Germinal center (tissue), 1 donor: ENCODE data around the gene SH3RF3.

Experiments
- DNase-seq: peaks from one replicate; pipeline ENCODE4 v3.0.0; 2012; ENCODE audit warnings: mixed read lengths, low spot score

SH3RF3 gene

DNA sequence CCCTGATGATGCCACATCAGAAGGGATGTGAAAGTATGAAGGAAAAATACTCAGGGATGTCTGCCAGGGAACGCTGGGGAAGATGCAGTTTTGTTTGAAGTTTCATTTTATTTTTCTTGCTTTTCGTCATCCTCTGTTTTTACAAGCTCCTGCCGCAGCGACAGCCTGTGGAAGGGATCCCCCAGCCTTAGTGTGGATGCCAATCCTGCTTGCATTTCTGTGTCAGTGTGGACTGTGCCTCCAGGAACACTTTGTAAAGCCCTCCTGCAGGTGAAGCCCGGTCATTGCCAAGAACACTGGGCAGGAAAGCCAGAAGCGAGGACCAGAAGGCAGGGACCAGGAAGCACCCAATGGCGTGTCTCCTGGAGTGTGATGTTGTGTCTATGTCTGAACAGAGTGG lies 250.5 kb downstream of the SH3RF3 start:
- DNase-seq, result no peak

- no peak for DNase-seq
Measured at GRCh38 chr2:109380502-109381326, 251.7 kb downstream of the SH3RF3 start.

DNA sequence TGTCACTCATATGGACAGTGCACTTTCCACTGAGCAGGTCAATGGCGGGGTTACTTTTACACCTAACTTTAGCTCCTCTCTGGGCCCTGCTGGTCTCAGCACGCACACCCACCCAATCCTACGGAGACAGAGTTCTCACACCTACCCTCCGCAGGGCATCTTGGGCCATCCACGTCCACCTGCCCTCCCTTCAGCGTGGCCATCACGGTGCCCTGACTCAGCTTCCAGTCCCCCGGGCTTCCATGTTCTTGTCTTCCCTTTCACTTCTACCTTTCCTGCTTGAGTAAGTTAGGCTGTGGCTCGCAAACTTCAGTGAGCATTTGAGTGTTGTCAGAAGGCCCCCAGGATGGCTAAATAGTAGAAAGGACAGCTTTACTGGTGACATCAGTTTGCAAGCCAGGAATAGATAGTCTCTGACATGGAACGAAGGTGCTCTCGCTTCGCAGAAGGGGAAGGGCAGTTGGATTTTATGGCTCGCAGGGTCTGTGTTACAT lies 252.4 kb downstream of the SH3RF3 start:
- no peak for DNase-seq

- no peak for DNase-seq
Measured at GRCh38 chr2:109382226-109382895, 253.4 kb downstream of the SH3RF3 start.

- no peak for DNase-seq
Measured at GRCh38 chr2:109382951-109383350, 253.9 kb downstream of the SH3RF3 start.

GRCh38 chr2:109383505-109384307 lies 254.7 kb downstream of the SH3RF3 start:
- no peak for DNase-seq

GRCh38 chr2:109384308-109385271 lies 255.6 kb downstream of the SH3RF3 start:
- DNase-seq, result no peak

DNA sequence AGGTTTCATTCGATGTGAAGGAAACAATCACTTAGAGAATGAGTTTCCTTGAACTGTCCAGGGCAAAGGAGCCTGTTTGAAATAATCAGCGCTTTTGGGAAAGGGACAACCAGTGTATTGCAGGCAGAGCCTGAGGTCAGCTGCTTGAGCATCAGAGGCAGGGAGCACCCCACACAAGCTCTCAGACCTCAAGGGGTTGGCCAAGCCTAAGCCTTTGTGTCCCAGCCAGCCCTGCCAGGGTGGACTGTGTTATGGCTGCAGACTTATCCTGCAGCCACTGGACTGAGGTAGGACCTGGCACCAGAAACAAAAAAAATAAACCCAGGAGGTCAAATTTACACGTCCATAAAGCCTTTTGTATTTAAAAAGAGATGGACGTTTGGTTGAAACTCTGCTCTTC lies 256.5 kb downstream of the SH3RF3 start:
- DNase-seq, result no peak

DNA sequence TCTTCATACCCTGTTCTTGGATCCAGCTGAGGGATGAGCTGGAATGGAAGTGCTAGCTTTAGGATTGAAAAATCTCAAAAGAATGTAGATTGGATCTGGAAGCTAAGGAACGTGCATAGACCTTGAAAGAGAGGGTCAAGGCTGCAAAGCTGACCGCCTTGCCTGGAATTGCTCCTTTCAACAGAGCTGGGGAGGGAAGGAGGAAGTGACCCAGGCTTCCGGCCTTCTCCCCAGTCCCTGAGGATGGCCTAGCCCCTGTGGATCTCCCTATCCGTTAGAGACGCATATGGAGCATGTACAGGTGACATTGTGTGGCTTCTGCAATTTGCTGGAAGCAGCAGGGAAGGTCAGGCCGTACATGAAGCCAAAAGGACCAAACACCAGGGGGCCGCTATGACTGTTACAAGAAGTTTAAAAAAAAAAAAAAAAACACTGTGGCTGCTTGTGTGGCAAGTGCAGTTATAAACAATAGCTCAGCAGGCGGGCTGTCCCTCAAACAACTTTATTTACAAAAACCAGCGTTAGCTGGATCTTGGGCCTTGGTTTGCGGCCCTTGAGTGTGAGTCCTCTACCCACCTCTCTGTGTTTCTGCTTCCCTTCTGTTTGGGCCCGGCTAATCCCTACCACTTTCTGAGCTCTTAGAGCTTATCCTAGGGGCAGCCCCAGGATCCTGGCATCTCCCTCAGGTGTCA lies 257.1 kb downstream of the SH3RF3 start:
- DNase-seq, result no peak

DNA sequence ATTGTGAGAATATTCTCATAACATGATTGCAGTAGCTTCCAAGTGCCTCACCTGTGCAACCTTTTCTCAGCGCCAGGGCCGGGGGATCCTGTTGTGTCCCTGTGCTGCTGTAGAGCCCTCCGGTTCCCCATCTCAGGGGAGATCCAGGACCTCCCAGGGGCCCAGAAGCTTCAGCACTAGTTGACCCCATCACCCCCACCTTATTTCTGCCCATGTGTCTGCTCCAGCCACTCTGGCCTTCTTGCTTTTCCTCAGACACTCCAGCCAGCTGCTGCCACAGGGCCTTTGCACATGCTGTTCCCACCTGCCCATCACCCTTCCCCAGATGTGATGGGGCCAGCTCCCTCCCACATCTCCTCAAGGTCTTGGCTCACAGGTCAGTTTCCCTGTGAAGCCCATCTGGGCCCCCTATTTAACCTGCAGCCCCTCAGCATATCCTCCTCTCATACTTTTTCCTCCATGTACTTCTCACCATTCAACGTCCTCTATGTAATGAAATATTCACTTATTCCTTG lies 258.3 kb downstream of the SH3RF3 start:
- no peak for DNase-seq

DNA sequence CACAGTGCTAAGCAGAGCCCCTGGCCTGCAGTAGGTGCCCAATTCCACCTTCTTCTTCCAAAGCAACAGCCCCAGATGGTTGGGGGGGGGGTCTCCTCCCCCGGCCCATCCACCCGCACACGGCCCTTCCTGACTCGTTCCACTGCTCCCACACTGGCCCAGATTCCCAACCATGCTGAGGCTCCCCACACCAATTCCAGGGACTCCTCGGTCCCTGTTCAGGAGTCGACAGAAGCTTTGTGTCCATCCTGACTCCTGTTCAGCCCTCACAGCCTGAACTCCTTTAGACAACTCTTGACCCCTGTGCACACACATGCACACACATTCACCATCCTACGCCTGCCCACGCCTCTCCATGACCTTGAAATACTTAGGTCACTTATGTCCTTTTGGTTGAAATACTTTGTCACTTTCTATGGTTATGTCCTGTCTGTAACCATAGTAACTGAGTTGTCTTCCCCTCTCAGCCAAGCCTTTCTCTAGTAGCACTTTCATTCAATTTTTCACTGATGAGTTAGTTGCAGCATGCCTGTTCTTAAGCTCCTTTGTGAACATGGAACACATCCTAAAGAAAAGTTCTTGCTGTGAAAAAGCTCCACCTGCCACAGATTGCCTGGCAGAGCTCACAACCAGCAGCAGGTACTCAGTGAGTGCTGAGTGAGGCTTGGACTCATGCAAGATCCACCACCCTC lies 258.9 kb downstream of the SH3RF3 start:
- no peak for DNase-seq

DNA sequence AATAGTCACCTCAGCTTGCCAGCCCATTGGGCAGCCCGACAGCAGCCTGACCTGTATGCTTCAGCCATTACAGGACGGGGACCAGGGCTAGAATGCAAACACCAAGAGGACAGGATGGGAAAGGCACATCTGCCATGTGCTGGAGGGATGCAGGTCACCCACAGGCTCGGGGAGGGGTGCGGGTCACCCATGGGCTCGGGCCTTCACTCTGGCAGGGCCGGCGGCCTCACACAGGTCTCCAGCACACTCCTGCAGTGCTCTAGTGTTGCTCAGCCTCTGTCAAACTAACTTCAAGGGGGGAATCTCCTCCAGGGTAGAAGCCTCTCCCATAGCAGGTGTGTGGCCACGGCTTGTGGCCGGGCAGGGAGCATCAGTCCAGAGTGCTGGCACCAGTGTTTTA lies 262.2 kb downstream of the SH3RF3 start:
- DNase-seq, result no peak

DNA sequence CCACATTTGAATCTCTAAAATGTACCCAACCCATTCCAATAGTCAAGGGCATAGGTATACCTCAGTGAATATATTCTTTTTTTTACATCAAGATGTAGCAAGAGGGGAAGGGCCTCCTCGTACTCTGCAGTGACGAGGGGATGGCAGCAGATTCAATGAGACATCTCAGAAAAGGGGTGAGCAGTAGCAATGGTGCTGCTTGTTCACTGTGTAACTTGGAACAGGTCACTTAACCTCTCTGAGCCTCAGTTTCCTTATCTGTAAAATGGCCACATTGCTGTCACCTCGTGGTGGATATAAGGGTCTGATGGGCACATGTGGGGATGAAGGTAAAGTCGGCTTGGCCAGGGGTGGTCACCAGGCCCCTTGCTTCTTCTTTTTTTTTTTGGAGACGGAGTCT lies 263.1 kb downstream of the SH3RF3 start:
- no peak for DNase-seq

GRCh38 chr2:109392816-109393661 lies 264.0 kb downstream of the SH3RF3 start:
- no peak for DNase-seq

- DNase-seq, result no peak
Measured at GRCh38 chr2:109393662-109393972, 264.6 kb downstream of the SH3RF3 start.

- DNase-seq, result no peak
Measured at GRCh38 chr2:109395494-109396201, 266.6 kb downstream of the SH3RF3 start.

GRCh38 chr2:109396202-109397180 lies 267.5 kb downstream of the SH3RF3 start:
- no peak for DNase-seq
